K562 (cell line): Measurements from ENCODE around the gene ZNF441. TPM values are rescaled to one million over a fixed set of nuclear protein-coding genes. Genes with fewer than 3 reads are reported as not detected.
A peak's percentile ranks its signal among the peaks of the same experiment; 100 is the strongest.

Experiments used
- ASH1L ChIP-seq: fragments of 450-650 bp; IDR thresholded peaks from 2 replicates; pipeline ENCODE4 v1.6.1; 2018; ENCODE audit warnings: borderline replicate concordance, mild to moderate bottlenecking, low read depth; ENCODE audit not compliant: partially characterized antibody
- FOXA1 ChIP-seq: fragments of 450-650 bp; IDR thresholded peaks from 2 replicates; pipeline ENCODE4 v1.6.1; 2016; ENCODE audit warnings: mild to moderate bottlenecking, borderline replicate concordance
- POLR2A ChIP-seq: fragments of 450-650 bp; conservative IDR thresholded peaks from 2 replicates; pipeline ENCODE4 v1.6.1; 2016
- PURB ChIP-seq: sonication (generic); formaldehyde crosslinking; IDR thresholded peaks from 2 replicates; pipeline ENCODE4 v1.9.0; 2021; ENCODE audit warnings: low read depth, mild to moderate bottlenecking, missing genetic modification reagents
- VEZF1 ChIP-seq: fragments of 200-800 bp; sonication (Bioruptor generic); IDR thresholded peaks from 2 replicates; pipeline ENCODE4 v1.6.1; 2017; ENCODE audit warnings: missing genetic modification characterization, missing compliant biosample characterization
- ZNF318 ChIP-seq, 2 experiments: fragments of 450-650 bp; IDR thresholded peaks; 2 replicates each; pipeline ENCODE4 v1.6.1; 2016; ENCODE audit warnings: mild to moderate bottlenecking in 2 of 2, borderline replicate concordance in 1 of 2, low read depth in 1 of 2, moderate library complexity in 1 of 2
- ZNF407 ChIP-seq: fragments of 450-650 bp; IDR thresholded peaks from 2 replicates; pipeline ENCODE4 v1.6.1; 2016; ENCODE audit warnings: low read depth
- ZNF77 ChIP-seq: fragments of 250-450 bp; sonication (Bioruptor Pico); IDR thresholded peaks from 2 replicates; pipeline ENCODE4 v1.5.0; 2020
- polyA plus RNA-seq, 8 experiments: library from polyadenylated mRNA; depleted of rRNA in 4 of 8; stranded (reverse) in 5 of 8; unstranded in 3 of 8; fragments of >200 nt; fragmentation: Nextera tagmentation in 2 of 8; fragmentation: Illumina TruSeq in 1 of 8; extraction: Ambion mirVana in 2 of 8; extraction: Trizol in 1 of 8; gene quantifications; 2 replicates each; pipeline versions ENCODE4 v1.2.1 to v1.2.3, GENCODE V29; 2011 to 2014; ENCODE audit warnings: inconsistent platforms in 1 of 8, missing spikeins in 1 of 8
- total RNA-seq, 7 experiments: library from RNA; depleted of rRNA in 6 of 7; stranded (reverse); fragments of >200 nt in 6 of 7; fragmentation: Illumina TruSeq in 2 of 7; extraction: Trizol in 2 of 7; gene quantifications; 2 replicates each; pipeline versions ENCODE4 v1.2.1 to v1.2.3, GENCODE V29; 2011 to 2021; ENCODE audit warnings: low replicate concordance in 1 of 7

ZNF441 gene
- total and polyA plus RNA-seq, 9 of the 15 experiments (the other 6 are each of a cell fraction or from before 2014, with no cell fraction given) = 1.9 to 14.0 (median 7.8) TPM

GRCh38 chr19:11766597-11767591 is at the start of gene ZNF441 (continued):
- TF ChIP-seq ZNF407 (no peak), ZNF318 (IDR thresholded peaks at IDR 0.05; ENCODE audit: borderline replicate concordance in 1 of 2, low read depth in 1 of 2) (no peak), ASH1L (peak; percentile 30), POLR2A (peak; percentile 88), PURB (CRISPR knock-in tag) (no peak), FOXA1 (no peak), ZNF77 (CRISPR knock-in tag) (no peak), VEZF1 (CRISPR knock-in tag) (peak; percentile 63; the same call in 1 of the 2 replicates)
